Transverse colon (tissue), 4 donors: ENCODE data around the gene MRPS31.

Experiments used
- CTCF ChIP-seq, 5 experiments: fragments of 200-600 bp in 3 of 5; fragments of 450-650 bp in 2 of 5; sonication (generic) in 3 of 5; IDR thresholded peaks; 1 replicate in 2 of 5; 2 replicates in 3 of 5; pipeline ENCODE4 v1.5.1; 2016 to 2017; ENCODE audit warnings: antibody characterized with exemption in 5 of 5, inconsistent platforms in 3 of 5, mild to moderate bottlenecking in 2 of 5, moderate library complexity in 1 of 5
- EP300 ChIP-seq: sonication (generic); formaldehyde crosslinking; IDR thresholded peaks from one replicate; pipeline ENCODE4 v1.6.1; 2017; ENCODE audit warnings: antibody characterized with exemption, low read depth
- POLR2A ChIP-seq: fragments of 450-650 bp; IDR thresholded peaks from one replicate; pipeline ENCODE4 v1.6.1; 2016; ENCODE audit warnings: antibody characterized with exemption, mild to moderate bottlenecking, moderate library complexity
- POLR2AphosphoS5 ChIP-seq, 3 donors: sonication (generic); formaldehyde crosslinking; IDR thresholded peaks; one replicate each; pipeline ENCODE4 v1.6.1; 2016; ENCODE audit warnings: antibody characterized with exemption in 3 of 3

GRCh38 chr13:40776681-40777165 lies 5.7 kb upstream of the MRPS31 start:
- no peak for TF ChIP-seq CTCF (IDR thresholded peaks at IDR 0.05)
- TF ChIP-seq POLR2AphosphoS5 (IDR thresholded peaks at IDR 0.05), result no peak
- no peak for TF ChIP-seq EP300
- no peak for TF ChIP-seq POLR2A
